Dermis microvascular lymphatic vessel endothelial cell (primary cell): ENCODE results near the gene GNAI1. TPM values are rescaled to one million over a fixed set of nuclear protein-coding genes. Genes with fewer than 3 reads are reported as not detected.

ENCODE experiments used
- DNase-seq, 2 donors: peaks; one replicate each; pipeline versions ENCODE4 v3.0.0 to v3.0.0-alpha.2; 2010; ENCODE audit warnings: low read depth in 2 of 2
- total RNA-seq: library from RNA; depleted of rRNA; stranded (reverse); fragments of >200 nt; gene quantifications from 2 replicates; pipeline ENCODE4 v1.2.1, GENCODE V29; 2014

The GNAI1 gene
- total RNA-seq, 1 donor from 2014 or later: 15.0 TPM

DNA sequence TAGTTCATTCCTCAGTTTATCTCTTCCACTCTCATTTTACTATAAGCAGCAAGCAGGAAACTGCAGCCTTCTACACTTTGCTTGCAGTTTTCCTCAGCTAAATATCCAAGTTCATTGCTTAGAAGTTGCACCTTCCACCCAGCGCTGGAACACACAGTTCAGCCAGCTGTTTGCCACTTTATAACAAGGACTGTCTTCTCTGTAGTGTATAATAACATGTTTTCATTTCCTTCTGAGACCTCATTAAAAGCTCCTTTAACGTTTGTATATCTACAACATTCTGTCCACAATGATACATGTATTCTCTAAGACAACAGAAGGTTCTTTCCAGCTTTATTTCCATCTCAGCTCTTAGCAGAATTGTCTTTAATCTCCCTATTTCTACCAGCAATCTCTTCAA is 74.1 kb downstream of the GNAI1 start:
- DNase-seq: no peak

- DNase-seq: no peak
Measured at GRCh38 chr7:80210400-80210799, 75.8 kb downstream of the GNAI1 start.

DNA sequence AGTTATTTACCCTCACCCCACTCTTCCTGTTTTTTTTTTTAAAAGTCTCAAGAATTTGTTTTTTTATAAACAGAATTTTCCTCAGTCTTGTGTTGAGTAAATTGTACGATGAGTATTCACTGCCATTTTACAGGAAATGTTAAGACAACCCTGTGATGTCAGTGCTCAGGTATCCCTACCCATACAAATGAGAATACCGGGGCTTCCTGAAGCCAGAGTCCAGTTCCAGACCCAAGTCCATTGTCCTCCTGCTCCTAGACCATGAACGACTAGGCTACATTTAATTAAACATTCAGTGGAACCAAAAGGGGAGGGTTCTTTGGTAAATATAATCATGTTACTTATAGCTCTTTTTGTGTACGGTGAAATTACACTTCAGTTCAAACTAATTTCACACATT is 79.2 kb downstream of the GNAI1 start:
- DNase-seq: no peak

- DNase-seq: no peak
Measured at GRCh38 chr7:80215734-80216133, 81.1 kb downstream of the GNAI1 start.

GRCh38 chr7:80216996-80217842 is 82.6 kb downstream of the GNAI1 start:
- no peak for DNase-seq

DNA sequence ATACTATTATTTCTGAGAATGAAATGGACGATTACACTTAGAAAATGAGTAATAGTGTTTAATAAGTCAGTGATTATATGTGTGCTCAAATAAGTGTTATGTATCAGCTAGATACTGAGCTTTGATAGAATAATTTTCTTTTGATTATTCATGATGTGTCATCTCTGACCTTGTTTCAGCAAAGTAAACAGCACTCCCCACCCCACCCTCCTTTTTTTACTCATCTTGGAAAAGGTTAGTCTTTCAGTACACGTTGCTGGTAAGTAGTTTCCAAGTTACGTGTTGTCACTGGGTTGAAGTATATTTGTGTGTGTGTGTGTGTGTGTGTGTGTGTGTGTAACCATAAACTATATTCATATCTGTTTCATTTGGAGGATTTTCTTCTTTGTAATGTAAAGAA is 84.1 kb downstream of the GNAI1 start:
- peak; percentile 43 to 68 for DNase-seq

DNA sequence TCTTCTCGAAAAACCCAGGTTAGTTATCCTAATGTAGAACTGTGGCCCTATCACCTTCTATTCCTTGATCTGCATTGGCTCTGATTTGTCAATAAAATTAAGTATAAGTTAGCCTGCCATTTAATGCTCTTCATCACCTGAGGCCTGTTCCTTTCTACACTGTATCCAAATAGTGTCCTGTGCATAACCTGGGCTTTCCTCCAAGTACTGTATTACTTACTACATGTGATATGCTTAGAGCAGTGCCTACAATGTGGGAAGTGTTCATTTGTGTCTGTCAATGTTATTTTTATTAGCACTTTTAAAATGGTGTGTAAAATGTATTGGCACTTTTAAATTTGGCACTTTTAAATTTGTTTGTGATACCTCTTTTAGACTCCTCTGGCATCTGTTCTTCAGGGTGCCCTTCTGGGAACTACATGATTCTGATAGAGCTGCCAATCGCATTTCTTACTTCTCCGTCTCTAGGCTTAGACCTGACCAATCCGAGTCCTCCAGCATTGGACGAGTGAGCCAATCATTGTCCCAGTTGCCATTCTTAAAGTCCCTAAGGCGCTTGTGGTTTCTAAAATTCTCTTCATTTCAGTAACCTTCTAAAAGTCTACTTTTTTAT is 85.5 kb downstream of the GNAI1 start:
- DNase-seq: no peak

- no peak for DNase-seq
Measured at GRCh38 chr7:80224415-80224814, 89.8 kb downstream of the GNAI1 start.

- no peak for DNase-seq
Measured at GRCh38 chr7:80225361-80225760, 90.7 kb downstream of the GNAI1 start.

DNA sequence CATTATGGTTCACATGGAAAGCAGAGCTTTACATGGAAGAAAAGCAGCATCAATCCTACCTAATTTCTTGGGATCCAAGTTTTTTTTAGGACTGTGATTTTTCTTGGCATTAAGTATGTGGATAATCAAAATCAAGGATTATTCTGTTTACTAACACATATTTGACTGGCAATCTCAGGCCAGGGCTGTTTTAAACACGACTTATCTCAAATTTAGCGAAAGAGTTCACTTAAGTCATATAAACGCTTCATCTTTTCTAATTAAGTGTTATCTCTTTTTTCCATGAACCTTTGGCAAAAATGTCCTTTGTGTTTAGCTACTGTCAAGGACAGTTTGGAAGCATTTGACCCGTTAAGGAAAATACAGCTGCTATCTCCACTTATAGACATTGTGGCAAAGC is 92.0 kb downstream of the GNAI1 start:
- DNase-seq: no peak

DNA sequence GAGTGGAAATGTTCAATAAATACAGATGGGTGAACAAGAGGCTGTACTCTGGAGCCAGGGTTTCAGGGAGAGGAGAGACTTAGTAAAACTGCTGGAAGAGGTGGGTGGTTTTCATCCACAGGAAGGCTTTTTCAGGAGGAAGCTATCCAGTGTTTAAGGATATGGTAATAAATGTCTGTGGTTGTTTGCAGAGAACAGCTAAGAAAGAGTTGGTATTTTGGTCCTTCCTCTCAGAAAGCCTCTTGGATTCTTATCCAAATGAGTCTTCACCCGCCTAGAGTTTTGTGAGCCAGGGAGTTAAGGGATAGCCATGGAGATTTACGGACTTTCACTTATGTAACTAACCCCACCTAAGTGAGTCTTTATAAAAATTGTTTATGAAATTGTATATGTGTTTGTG is 95.7 kb downstream of the GNAI1 start:
- no peak for DNase-seq

GRCh38 chr7:80231707-80232106 is 97.1 kb downstream of the GNAI1 start:
- DNase-seq: no peak

DNA sequence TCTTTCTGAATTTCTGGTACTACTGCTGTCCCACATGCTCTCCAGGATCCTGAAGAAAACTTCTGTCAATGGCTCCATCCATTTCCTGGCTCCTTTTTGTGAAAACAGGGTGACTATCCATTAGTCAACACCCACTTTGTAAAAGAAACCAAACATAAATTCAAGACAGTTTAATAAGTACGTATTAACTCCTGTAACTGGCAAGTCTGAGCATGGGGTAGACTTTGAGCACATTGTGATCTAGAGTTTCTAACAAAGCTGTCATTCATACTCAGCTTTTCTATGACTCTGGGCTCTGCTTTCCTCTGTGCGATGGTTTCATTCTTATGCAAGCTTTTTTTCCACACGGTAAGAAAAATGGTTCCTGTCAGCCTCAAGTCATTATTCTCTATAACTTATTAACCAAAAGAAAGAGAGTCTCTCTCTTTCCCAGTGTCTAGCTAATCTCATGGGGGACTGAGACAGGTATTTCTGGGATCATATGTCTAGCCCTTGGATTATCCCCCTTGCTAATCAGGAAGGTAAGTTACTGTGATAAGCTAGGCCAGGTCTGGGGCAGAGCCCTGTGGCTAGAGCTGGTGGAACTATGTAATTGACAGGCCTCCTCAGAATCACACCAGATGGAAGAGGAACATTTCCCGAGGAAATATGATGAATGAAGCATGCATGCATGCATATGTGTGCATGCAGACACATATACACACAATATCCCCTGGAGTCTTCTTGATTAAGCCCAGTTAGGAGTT is 98.5 kb downstream of the GNAI1 start:
- no peak for DNase-seq

GRCh38 chr7:80235334-80235733 is 100.7 kb downstream of the GNAI1 start:
- no peak for DNase-seq

DNA sequence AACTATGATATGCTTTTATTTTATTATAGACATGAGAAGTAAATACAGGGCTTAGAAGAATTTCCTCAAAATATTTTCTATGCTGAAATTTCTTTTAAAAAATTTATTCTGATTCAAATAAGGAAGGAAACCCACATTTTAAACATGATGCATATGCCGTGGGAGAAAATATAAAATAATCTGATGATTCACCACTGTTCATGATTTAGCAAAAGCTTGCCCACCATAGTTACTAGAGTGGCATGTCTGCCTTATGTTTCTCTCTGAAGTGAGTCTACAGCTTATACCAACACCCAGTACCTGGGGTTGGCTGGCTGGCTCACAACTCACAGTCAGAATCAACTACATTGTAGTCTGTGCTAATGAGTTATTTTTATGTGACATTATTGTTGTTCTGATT is 102.0 kb downstream of the GNAI1 start:
- no peak for DNase-seq

- DNase-seq: peak in 1 of 2 donors; percentile 54
Measured at GRCh38 chr7:80240265-80241025, 105.8 kb downstream of the GNAI1 start.

DNA sequence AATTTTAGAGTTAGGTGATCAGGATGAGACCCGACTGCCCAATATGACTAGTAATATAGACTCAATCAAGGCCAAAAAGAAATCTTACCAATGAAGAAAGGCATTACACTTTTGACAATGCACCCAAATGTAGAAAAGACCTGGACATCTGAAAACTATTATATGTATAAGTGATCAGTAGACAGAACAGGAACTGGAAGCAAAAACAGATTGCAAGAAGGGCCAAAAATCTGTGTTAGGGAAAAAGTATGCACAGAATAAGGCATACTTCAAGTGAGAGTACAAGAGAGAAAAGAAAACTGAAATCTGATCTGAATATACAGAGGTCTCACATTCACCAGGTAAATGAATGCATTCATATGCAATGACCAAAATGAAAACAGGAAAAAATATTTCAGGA is 107.0 kb downstream of the GNAI1 start:
- DNase-seq: no peak

- no peak for DNase-seq
Measured at GRCh38 chr7:80243425-80243824, 108.8 kb downstream of the GNAI1 start.

DNA sequence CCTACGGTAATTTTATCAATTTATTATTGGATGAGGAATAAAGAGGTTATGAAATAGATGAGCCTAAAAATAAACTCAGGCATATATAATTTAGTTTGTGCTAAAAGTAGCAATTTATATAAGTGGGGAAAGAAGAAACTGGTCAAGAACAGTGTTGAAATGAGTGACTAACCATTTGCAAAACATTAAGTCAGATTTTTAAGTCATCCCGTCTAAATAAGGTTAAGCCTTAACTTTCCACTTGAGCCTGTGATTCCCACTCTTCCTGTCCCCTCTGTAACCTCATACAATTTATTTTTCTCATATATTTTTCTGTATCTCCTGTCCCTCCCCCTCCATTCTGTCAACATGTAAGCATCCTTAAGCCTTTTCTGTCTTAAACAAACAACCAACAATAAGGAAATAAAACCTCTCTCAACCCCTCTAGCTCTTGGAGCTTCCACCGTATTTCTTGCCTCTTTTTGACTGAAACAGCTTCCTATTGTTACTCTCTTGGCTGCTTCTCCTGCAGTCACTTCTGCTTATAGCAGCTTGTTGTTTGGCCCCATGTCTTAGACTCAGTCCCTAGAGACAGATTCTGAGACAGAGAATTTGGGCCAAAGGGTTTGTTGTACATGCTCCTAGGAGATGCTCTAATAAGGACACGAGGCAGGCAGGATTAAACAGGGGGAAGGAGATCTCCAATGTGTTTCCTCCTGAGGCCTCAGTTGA is 109.7 kb downstream of the GNAI1 start:
- peak in 1 of 2 donors; percentile 32 for DNase-seq

GRCh38 chr7:80247144-80247543 is 112.5 kb downstream of the GNAI1 start:
- no peak for DNase-seq

GRCh38 chr7:80247891-80248290 is 113.3 kb downstream of the GNAI1 start:
- DNase-seq: no peak
